T-cell (primary cell): ENCODE results near the gene TGM4. TPM values are rescaled to one million over a fixed set of nuclear protein-coding genes. Genes with fewer than 3 reads are reported as not detected.

ENCODE experiments used
- ATAC-seq, 4 experiments: fragments of 200-7000 bp in 3 of 4; fragments of 150-1000 bp in 1 of 4; cut with Tn5 transposase; replicated peaks in 1 of 4; 1 replicate in 3 of 4; 2 replicates in 1 of 4; pipeline ENCODE4 v1.10.0; 2021; ENCODE audit warnings: moderate library complexity in 3 of 4, mild to moderate bottlenecking in 2 of 4, moderate number of reproducible peaks in 1 of 4
- CTCF ChIA-PET, 2 donors: fragments of 300-600 bp; sonication (Branson Sonifier 250); formaldehyde crosslinking; loops; one replicate each; lab custom pipeline; 2022; ENCODE audit warnings: antibody characterized with exemption in 2 of 2; lab: Charles Lee
- POLR2A ChIA-PET, 2 donors: fragments of 300-600 bp; sonication (Branson Sonifier 250); formaldehyde crosslinking; loops; one replicate each; lab custom pipeline; 2022; ENCODE audit warnings: antibody characterized with exemption in 2 of 2; lab: Charles Lee
- DNase-seq, 35 experiments: peaks; one replicate each; pipeline versions ENCODE4 v3.0.0 to v3.0.0-alpha.2; 2013 to 2023
- H3K27ac ChIP-seq: one replicate; pipeline ENCODE4 v1.5.1; 2013; ENCODE audit warnings: low read length
- H3K27me3 ChIP-seq, 2 experiments: replicated peaks in 1 of 2; 1 replicate in 1 of 2; 2 replicates in 1 of 2; pipeline versions ENCODE4 v1.6.1 to v1.7.0; 2013; ENCODE audit warnings: low read length in 1 of 2, mixed read lengths in 1 of 2; ENCODE audit not compliant: control insufficient read depth in 2 of 2, insufficient read depth in 2 of 2; ENCODE audit errors: extremely low read depth in 1 of 2
- H3K36me3 ChIP-seq, 2 donors: 1 replicate in 1 of 2; 2 replicates in 1 of 2; pipeline versions ENCODE4 v1.6.1 to v1.7.0; 2013; ENCODE audit warnings: low read length in 1 of 2; ENCODE audit not compliant: control insufficient read depth in 2 of 2, insufficient read depth in 1 of 2; ENCODE audit errors: extremely low read depth in 1 of 2
- H3K4me1 ChIP-seq, 2 experiments: 1 replicate in 1 of 2; 2 replicates in 1 of 2; pipeline versions ENCODE4 v1.6.1 to v1.7.0; 2013; ENCODE audit warnings: low read length in 2 of 2, mixed read lengths in 1 of 2; ENCODE audit not compliant: insufficient read depth in 2 of 2, control insufficient read depth in 1 of 2; ENCODE audit errors: extremely low read depth in 1 of 2
- H3K4me3 ChIP-seq, 2 donors: 1 replicate in 1 of 2; 2 replicates in 1 of 2; pipeline versions ENCODE4 v1.5.1 to v1.7.0; 2013; ENCODE audit warnings: mild to moderate bottlenecking in 2 of 2, low read length in 1 of 2, moderate library complexity in 1 of 2; ENCODE audit not compliant: control insufficient read depth in 1 of 2; ENCODE audit errors: extremely low read depth in 1 of 2
- H3K9me3 ChIP-seq: 2 replicates; pipeline ENCODE4 v1.7.0; 2013
- H3K27ac Mint-ChIP-seq, 2 donors: one replicate each; pipeline ENCODE4 v1.8.0; 2020 to 2021; ENCODE audit warnings: mild to moderate bottlenecking in 2 of 2, mixed read lengths in 2 of 2
- H3K27me3 Mint-ChIP-seq, 2 donors: one replicate each; pipeline ENCODE4 v1.8.0; 2021 to 2022; ENCODE audit warnings: mixed read lengths in 2 of 2
- H3K36me3 Mint-ChIP-seq: one replicate; pipeline ENCODE4 v1.8.0; 2021; ENCODE audit warnings: mixed read lengths
- H3K4me1 Mint-ChIP-seq, 3 donors: one replicate each; pipeline ENCODE4 v1.8.0; 2020 to 2022; ENCODE audit warnings: mixed read lengths in 3 of 3, mild to moderate bottlenecking in 1 of 3
- H3K4me3 Mint-ChIP-seq, 3 donors: one replicate each; pipeline ENCODE4 v1.8.0; 2020 to 2022; ENCODE audit warnings: mild to moderate bottlenecking in 3 of 3, mixed read lengths in 3 of 3, moderate library complexity in 3 of 3
- H3K9me3 Mint-ChIP-seq, 3 donors: one replicate each; pipeline ENCODE4 v1.8.0; 2020 to 2022; ENCODE audit warnings: mixed read lengths in 3 of 3
- WGBS: methylation state at CpG from one replicate; pipeline ENCODE4 v1.1.5; 2013; ENCODE audit warnings: missing lambda C conversion rate; ENCODE audit not compliant: insufficient coverage; 5-methylcytosine and 5-hydroxymethylcytosine counted together
- total RNA-seq, 35 experiments: library from RNA in 6 of 35; stranded (reverse) in 6 of 35; fragments of 120-200 nt in 1 of 35; gene quantifications; one replicate each; pipeline versions ENCODE4 v1.2.1 to v1.2.4 and lab custom pipeline; 2013 to 2026

The TGM4 gene
- total RNA-seq, 5 donors from 2014 or later (not counting 1 experiment from before 2014, with no cell fraction given), result not detected

- Mint-ChIP-seq H3K9me3 (no peaks in the 10 kb centered on the region), H3K27ac (no peak overlapping the region), H3K4me3 (no peak overlapping the region), H3K36me3 (no peaks in the 10 kb centered on the region), H3K4me1 (no peaks in the 10 kb centered on the region), H3K27me3 (peaks cover 0 to 1% of the 10 kb centered on the region in 2 donors)
- no peaks in the 10 kb centered on the region for H3K36me3 ChIP-seq
- no CpG with 5 or more reads among the region's 5 CpGs for WGBS
- no peak overlapping the region for H3K27ac ChIP-seq
- DNase-seq, result no peak
- H3K27me3 ChIP-seq, result peaks cover 0 to 20% of the 10 kb centered on the region in 2 experiments
- no peaks in the 10 kb centered on the region for H3K9me3 ChIP-seq
- no peaks in the 10 kb centered on the region for H3K4me1 ChIP-seq
- no peak for ATAC-seq
- ChIA-PET POLR2A (no interaction called here), CTCF (interaction anchor here in 1 of 2 donors (0.7 kb wide), 1 partner anchor 56 kb away, joined by 3 read pairs; no protein-coding TSS in a partner anchor)
- no peak overlapping the region for H3K4me3 ChIP-seq
Measured at GRCh38 chr3:44894485-44894884, 20.1 kb downstream of the TGM4 start.

- H3K27ac Mint-ChIP-seq, result no peak overlapping the region
- H3K36me3 ChIP-seq, result no peaks in the 10 kb centered on the region
- H3K4me3 ChIP-seq, result no peak overlapping the region
- no peaks in the 10 kb centered on the region for H3K4me1 Mint-ChIP-seq
- WGBS, result no CpG with 5 or more reads among the region's 2 CpGs
- peaks cover 0 to 37% of the 10 kb centered on the region in 2 experiments for H3K27me3 ChIP-seq
- no peaks in the 10 kb centered on the region for H3K36me3 Mint-ChIP-seq
- ChIA-PET CTCF (no interaction called here), POLR2A (no interaction called here)
- no peak overlapping the region for H3K4me3 Mint-ChIP-seq
- no peaks in the 10 kb centered on the region for H3K4me1 ChIP-seq
- H3K27me3 Mint-ChIP-seq, result peaks cover 6 to 15% of the 10 kb centered on the region in 2 donors
- no peak for ATAC-seq
- no peak overlapping the region for H3K27ac ChIP-seq
- no peaks in the 10 kb centered on the region for H3K9me3 ChIP-seq
- H3K9me3 Mint-ChIP-seq, result no peaks in the 10 kb centered on the region
- no peak for DNase-seq
Measured at GRCh38 chr3:44896440-44896839, 22.0 kb downstream of the TGM4 start.

GRCh38 chr3:44899683-44900367 lies 25.4 kb downstream of the TGM4 start:
- 84% methylated on average over 6 of the region's 13 CpGs for WGBS
- ATAC-seq (no peak), DNase-seq (no peak)
- Histone ChIP-seq H3K27me3 (peaks cover 0 to 42% of the 10 kb centered on the region in 2 experiments), H3K27ac (no peak overlapping the region), H3K9me3 (no peaks in the 10 kb centered on the region), H3K4me3 (no peak overlapping the region), H3K4me1 (no peaks in the 10 kb centered on the region), H3K36me3 (no peaks in the 10 kb centered on the region)
- Mint-ChIP-seq H3K27ac (no peak overlapping the region), H3K4me3 (no peak overlapping the region), H3K36me3 (no peaks in the 10 kb centered on the region), H3K9me3 (no peaks in the 10 kb centered on the region), H3K27me3 (peaks cover 6 to 20% of the 10 kb centered on the region in 2 donors), H3K4me1 (no peaks in the 10 kb centered on the region)
- POLR2A ChIA-PET, result no interaction called here
- CTCF ChIA-PET, result interaction anchor here in 1 of 2 donors (0.6 kb wide), 1 partner anchor 18 kb away, joined by 3 read pairs; no protein-coding TSS in a partner anchor

GRCh38 chr3:44902628-44903027 lies 28.2 kb downstream of the TGM4 start:
- Mint-ChIP-seq H3K27ac (no peak overlapping the region), H3K27me3 (peaks cover 8 to 25% of the 10 kb centered on the region in 2 donors)

GRCh38 chr3:44903314-44903713 lies 28.9 kb downstream of the TGM4 start:
- no peak overlapping the region for H3K4me3 ChIP-seq
- no peaks in the 10 kb centered on the region for H3K4me1 Mint-ChIP-seq
- POLR2A ChIA-PET, result no interaction called here
- ATAC-seq (no peak), DNase-seq (no peak)
- peaks cover 10 to 27% of the 10 kb centered on the region in 2 donors for H3K27me3 Mint-ChIP-seq
- CTCF ChIA-PET, result no interaction called here
- H3K4me3 Mint-ChIP-seq, result no peak overlapping the region
- H3K4me1 ChIP-seq, result no peaks in the 10 kb centered on the region
- no peak overlapping the region for H3K27ac ChIP-seq
- H3K36me3 Mint-ChIP-seq, result no peaks in the 10 kb centered on the region
- H3K9me3 ChIP-seq, result no peaks in the 10 kb centered on the region
- no peaks in the 10 kb centered on the region for H3K9me3 Mint-ChIP-seq
- 7% methylated on average over 2 of the region's 2 CpGs for WGBS
- H3K36me3 ChIP-seq, result no peaks in the 10 kb centered on the region
- peaks cover 2 to 45% of the 10 kb centered on the region in 2 experiments for H3K27me3 ChIP-seq
- no peak overlapping the region for H3K27ac Mint-ChIP-seq

More at GRCh38 chr3:44902628-44903027, 28.2 kb downstream of the TGM4 start:
- no peak overlapping the region for H3K27ac ChIP-seq
- H3K36me3 Mint-ChIP-seq, result no peaks in the 10 kb centered on the region
- ChIA-PET CTCF (no interaction called here), POLR2A (no interaction called here)
- no peaks in the 10 kb centered on the region for H3K36me3 ChIP-seq
- no peaks in the 10 kb centered on the region for H3K9me3 ChIP-seq
- ATAC-seq, result no peak
- peaks cover 0 to 45% of the 10 kb centered on the region in 2 experiments for H3K27me3 ChIP-seq
- no peak for DNase-seq
- H3K4me1 Mint-ChIP-seq, result no peaks in the 10 kb centered on the region
- H3K4me3 Mint-ChIP-seq, result no peak overlapping the region
- H3K4me1 ChIP-seq, result no peaks in the 10 kb centered on the region
- H3K4me3 ChIP-seq, result no peak overlapping the region
- no peaks in the 10 kb centered on the region for H3K9me3 Mint-ChIP-seq
- WGBS, result 73% methylated on average over 2 of the region's 4 CpGs

- POLR2A ChIA-PET, result no interaction called here
- Histone ChIP-seq H3K36me3 (no peaks in the 10 kb centered on the region), H3K27me3 (peaks cover 2 to 41% of the 10 kb centered on the region in 2 experiments), H3K9me3 (no peaks in the 10 kb centered on the region), H3K4me1 (no peaks in the 10 kb centered on the region), H3K27ac (no peak overlapping the region), H3K4me3 (no peak overlapping the region)
- H3K9me3 Mint-ChIP-seq, result no peaks in the 10 kb centered on the region
- no peaks in the 10 kb centered on the region for H3K4me1 Mint-ChIP-seq
- H3K27ac Mint-ChIP-seq, result no peak overlapping the region
- ATAC-seq (no peak), DNase-seq (no peak)
- H3K4me3 Mint-ChIP-seq, result no peak overlapping the region
- H3K36me3 Mint-ChIP-seq, result no peaks in the 10 kb centered on the region
- 96% methylated on average over 10 of the region's 15 CpGs for WGBS
- CTCF ChIA-PET, result no interaction called here
- peaks cover 10 to 27% of the 10 kb centered on the region in 2 donors for H3K27me3 Mint-ChIP-seq
Measured at GRCh38 chr3:44903751-44904150, 29.3 kb downstream of the TGM4 start.
